OCI-LY3 (cell line): ENCODE measurements around the gene FGD2.

Experiments
- CTCF ChIP-seq: fragments of 200-600, 300-600 bp; sonication (generic); IDR thresholded peaks from 2 replicates; pipeline ENCODE4 v1.5.1; 2014; ENCODE audit warnings: antibody characterized with exemption, low read length, low read depth
- EZH2phosphoT487 ChIP-seq: fragments of 200-600 bp; shearing (Covaris generic); IDR thresholded peaks from 2 replicates; pipeline ENCODE4 v1.6.1; 2018; ENCODE audit warnings: antibody characterized with exemption, mixed run types, low read depth

GRCh38 chr6:36963451-36964290 lies 41.8 kb upstream of the FGD2 start:
- TF ChIP-seq CTCF = no peak
- TF ChIP-seq EZH2phosphoT487 = no peak
